Fibroblast of skin of left quadriceps (primary cell): ENCODE results near the gene UBL7.

Source experiments
- DNase-seq, 2 experiments: peaks; one replicate each; pipeline ENCODE4 v3.0.0-alpha.2; 2013; ENCODE audit warnings: low read depth in 2 of 2

Gene UBL7

GRCh38 chr15:74423431-74424257 is 37.3 kb downstream of the UBL7 start:
- no peak for DNase-seq

GRCh38 chr15:74422652-74423430 is 38.1 kb downstream of the UBL7 start:
- no peak for DNase-seq

- no peak for DNase-seq
Observed at GRCh38 chr15:74422265-74422651, 38.7 kb downstream of the UBL7 start.

- no peak for DNase-seq
Observed at GRCh38 chr15:74421302-74422245, 39.4 kb downstream of the UBL7 start.

- DNase-seq = no peak
Observed at GRCh38 chr15:74420193-74420905, 40.6 kb downstream of the UBL7 start.

- DNase-seq = no peak
Observed at GRCh38 chr15:74419432-74419831, 41.5 kb downstream of the UBL7 start.

GRCh38 chr15:74418575-74419338 is 42.2 kb downstream of the UBL7 start:
- DNase-seq = no peak

GRCh38 chr15:74417670-74418069 is 43.3 kb downstream of the UBL7 start:
- DNase-seq = no peak

GRCh38 chr15:74417225-74417624 is 43.7 kb downstream of the UBL7 start:
- no peak for DNase-seq

GRCh38 chr15:74415966-74416916 is 44.7 kb downstream of the UBL7 start:
- DNase-seq = no peak

- DNase-seq = no peak
Observed at GRCh38 chr15:74414603-74415338, 46.2 kb downstream of the UBL7 start.

GRCh38 chr15:74414081-74414580 is 46.8 kb downstream of the UBL7 start:
- DNase-seq = no peak

- no peak for DNase-seq
Observed at GRCh38 chr15:74413350-74414080, 47.4 kb downstream of the UBL7 start.

GRCh38 chr15:74412159-74412558 is 48.8 kb downstream of the UBL7 start:
- DNase-seq = no peak

GRCh38 chr15:74411686-74412085 is 49.3 kb downstream of the UBL7 start:
- no peak for DNase-seq

GRCh38 chr15:74410502-74410901 is 50.5 kb downstream of the UBL7 start:
- DNase-seq = no peak

- DNase-seq = no peak
Observed at GRCh38 chr15:74409225-74409624, 51.7 kb downstream of the UBL7 start.

GRCh38 chr15:74408815-74409214 is 52.1 kb downstream of the UBL7 start:
- DNase-seq = no peak
